Measurements from ENCODE around the gene ABCA2.

ABCA2 gene, protein sequence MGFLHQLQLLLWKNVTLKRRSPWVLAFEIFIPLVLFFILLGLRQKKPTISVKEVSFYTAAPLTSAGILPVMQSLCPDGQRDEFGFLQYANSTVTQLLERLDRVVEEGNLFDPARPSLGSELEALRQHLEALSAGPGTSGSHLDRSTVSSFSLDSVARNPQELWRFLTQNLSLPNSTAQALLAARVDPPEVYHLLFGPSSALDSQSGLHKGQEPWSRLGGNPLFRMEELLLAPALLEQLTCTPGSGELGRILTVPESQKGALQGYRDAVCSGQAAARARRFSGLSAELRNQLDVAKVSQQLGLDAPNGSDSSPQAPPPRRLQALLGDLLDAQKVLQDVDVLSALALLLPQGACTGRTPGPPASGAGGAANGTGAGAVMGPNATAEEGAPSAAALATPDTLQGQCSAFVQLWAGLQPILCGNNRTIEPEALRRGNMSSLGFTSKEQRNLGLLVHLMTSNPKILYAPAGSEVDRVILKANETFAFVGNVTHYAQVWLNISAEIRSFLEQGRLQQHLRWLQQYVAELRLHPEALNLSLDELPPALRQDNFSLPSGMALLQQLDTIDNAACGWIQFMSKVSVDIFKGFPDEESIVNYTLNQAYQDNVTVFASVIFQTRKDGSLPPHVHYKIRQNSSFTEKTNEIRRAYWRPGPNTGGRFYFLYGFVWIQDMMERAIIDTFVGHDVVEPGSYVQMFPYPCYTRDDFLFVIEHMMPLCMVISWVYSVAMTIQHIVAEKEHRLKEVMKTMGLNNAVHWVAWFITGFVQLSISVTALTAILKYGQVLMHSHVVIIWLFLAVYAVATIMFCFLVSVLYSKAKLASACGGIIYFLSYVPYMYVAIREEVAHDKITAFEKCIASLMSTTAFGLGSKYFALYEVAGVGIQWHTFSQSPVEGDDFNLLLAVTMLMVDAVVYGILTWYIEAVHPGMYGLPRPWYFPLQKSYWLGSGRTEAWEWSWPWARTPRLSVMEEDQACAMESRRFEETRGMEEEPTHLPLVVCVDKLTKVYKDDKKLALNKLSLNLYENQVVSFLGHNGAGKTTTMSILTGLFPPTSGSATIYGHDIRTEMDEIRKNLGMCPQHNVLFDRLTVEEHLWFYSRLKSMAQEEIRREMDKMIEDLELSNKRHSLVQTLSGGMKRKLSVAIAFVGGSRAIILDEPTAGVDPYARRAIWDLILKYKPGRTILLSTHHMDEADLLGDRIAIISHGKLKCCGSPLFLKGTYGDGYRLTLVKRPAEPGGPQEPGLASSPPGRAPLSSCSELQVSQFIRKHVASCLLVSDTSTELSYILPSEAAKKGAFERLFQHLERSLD (N-terminal part only)

DNA sequence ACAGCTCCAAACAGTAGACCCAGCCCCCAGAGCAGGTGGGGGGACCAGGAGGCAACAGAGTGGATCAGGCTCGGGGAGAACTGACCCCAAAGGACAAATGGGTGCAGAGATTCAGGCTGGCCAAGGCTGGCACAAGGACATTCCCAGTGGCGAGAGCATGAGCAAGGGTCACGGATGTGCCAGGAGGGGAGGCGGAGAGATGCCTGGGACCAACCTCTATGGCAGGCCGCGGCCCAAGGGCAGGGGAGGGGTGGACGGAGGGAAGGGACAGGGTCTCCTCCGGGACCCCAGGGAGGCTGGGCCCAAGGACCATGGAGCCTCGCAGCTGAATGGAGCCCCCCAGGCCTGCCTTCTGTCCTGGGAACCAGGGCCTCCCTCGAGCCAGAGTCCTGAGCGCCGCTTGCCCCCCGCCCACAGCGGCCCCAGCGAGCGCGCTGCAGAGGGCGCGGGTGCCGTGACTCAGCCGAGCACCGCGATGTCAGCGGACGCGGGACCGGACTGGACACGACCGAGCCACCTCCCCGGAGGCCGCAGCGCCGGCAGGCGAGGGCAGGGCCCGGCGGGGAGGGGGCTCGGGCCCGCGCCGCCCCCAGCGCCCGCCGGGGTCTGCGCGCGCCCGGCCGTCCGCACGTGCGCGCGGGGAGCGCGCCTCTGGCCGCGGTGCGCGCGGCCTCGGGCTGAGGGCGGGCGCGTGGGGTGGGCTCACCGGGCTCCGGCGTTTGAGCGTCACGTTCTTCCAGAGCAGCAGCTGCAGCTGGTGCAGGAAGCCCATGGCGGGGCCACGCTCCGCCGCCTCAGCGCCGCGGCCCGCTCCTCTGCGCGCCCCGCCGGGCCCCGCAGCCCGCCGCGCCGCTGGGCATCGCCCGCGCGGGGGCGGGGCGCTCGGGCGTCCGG is at the start of gene ABCA2:
Gene ABCA2 (minus strand): TSS at position 869 of the 894 bp plus-strand sequence. CDS start 97 bp downstream, at position 772.
- peak; percentile 50 for DNase-seq (ENCODE audit: low spot score)

DNA sequence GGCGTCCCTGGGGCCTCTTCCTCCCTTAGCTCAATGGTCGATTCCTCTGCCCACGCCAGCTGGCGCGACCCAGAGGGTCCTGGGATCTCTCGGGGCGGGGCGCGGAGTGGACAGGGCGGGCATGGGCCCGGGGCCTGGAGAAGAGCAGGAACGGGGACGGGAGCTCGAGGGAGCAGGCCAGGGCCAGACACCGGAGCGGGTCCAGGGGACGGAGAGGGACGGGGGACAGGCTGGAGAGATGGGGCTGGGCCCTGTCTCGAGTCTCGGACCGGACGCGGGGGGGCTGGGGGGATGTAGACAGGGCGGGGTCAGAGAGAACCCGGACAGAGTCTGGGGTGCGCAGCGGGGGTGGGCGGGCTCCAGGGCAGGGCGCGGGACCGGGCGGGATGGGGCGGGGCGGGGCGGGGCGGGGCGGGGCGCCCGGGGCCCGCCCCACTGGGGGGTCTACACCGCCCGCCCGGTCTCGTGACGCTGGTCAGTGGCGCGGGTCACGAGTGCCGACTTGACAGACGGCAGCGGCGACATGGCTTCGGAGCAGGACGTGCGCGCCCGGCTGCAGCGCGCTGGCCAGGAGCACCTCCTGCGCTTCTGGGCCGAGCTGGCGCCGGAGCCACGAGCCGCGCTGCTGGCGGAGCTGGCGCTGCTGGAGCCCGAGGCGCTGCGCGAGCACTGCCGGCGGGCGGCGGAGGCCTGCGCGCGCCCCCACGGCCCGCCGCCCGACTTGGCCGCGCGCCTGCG is 49.1 kb upstream of the ABCA2 start, which contains the start of gene UAP1L1:
Gene UAP1L1 (plus strand): TSS at position 508 of the 738 bp plus-strand sequence. CDS start 16 bp downstream, at position 524.
- DNase-seq (ENCODE audit: low spot score), result peak; percentile 88

DNA sequence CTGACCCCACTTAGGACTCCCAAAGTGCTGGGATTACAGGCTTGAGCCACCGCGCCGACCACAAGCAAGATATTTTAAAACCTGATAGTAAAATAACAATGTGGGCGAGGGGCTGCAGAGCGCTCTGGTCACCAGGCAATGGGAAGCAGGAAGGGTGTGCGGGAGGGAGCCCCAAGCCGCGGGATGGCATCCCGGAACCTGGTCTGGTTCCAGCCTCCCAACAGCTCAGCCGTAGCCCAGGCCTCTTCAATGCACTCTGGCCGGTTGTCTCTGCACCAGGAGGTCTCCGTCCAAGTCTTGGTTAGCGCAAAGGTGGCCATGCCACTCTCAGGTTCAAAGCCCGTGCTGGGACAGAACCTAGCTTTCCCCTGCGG is 48.6 kb upstream of the ABCA2 start:
- no peak for DNase-seq (ENCODE audit: low spot score)

DNA sequence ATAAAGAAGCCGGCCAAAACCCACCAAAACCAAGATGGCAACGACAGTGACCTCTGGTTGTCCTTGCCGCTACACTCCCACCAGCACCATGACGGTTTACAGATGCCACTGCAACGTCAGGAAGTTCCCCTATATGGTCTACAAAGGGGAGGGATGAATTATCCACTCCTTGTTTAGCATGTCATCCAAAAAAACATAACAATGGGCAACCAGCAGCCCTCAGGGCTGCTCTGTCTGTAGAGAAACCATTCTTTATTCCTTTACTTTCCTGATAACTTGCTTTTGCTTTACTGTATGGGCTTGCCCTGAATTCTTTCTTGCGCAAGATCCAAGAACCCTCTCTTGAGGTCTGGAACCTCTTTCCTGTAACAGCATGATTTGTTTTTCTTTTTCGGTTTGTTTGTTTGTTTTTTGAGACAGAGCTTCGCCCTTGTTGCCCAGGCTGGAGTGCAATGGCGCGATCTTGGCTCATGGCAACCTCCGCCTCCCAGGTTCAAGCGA is 47.3 kb upstream of the ABCA2 start:
- no peak for DNase-seq (ENCODE audit: low spot score)

DNA sequence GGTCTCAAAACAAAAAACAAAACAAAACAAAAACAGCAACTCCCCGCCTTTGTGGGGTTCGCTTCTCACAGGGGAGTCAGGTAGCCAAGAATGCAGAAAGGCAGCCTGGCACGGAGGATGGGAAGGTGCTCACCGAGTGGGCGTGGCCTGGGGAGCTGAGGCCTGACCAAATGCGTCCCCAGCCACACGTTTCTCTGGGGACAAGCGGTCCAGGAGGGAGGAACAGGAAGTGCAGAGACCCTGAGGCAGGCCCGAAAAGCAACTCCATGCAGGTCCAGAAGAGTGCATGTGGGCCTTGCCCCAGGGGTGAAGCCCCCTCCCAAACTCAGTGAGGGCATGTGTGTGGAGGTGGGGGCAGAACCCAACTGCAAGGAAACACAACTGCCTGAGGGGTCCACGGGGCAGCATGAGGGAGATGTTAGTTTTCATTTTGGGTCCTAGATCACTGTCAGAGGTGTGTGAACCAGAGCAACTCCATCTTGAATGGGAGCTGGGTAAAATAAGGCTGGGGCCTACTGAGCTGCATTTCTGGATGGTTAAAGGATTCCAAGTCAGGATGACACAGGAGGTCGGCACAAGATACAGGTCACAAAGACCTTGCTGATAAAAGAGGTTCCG is 46.7 kb upstream of the ABCA2 start:
- no peak for DNase-seq (ENCODE audit: low spot score)

DNA sequence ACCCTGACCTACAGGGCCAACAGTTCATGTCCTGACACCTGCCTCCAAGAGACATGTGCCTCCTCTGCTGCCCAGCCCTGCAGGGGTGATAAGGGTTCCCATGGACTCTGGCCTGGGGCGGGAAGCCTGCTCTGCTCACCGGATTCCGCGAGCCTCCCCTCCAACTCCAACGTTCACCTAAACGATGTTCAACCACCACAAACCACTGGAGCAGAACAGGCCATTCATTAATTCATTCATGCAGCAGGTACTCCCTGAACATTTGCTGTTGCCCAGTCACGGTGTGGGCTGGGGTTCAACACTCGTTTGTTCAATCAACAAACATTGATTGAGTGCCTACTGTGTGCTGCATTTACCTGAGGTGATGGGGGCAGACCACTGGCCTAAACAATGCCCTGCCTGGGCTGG is 46.0 kb upstream of the ABCA2 start:
- no peak for DNase-seq (ENCODE audit: low spot score)

DNA sequence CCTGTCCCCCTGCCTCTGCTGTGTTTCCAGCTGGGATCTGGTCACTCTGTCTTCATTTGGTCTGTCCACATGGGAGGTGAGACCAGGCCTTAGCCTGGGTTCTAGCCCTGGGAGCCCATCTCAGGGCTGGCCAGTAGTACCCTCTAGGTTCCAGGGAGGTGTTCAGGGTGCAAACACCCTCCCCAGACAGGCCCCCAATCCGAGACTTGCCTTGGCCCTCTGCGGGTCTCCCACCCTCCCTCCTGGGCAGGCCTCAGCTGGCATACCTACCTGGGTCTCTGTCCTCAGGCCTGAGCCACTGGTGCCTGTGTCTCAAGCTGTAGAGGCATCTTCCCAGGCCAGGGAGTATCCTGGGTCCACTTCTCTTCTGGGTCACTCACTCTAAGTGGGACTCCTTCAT is 43.2 kb upstream of the ABCA2 start:
- DNase-seq (ENCODE audit: low spot score), result no peak

DNA sequence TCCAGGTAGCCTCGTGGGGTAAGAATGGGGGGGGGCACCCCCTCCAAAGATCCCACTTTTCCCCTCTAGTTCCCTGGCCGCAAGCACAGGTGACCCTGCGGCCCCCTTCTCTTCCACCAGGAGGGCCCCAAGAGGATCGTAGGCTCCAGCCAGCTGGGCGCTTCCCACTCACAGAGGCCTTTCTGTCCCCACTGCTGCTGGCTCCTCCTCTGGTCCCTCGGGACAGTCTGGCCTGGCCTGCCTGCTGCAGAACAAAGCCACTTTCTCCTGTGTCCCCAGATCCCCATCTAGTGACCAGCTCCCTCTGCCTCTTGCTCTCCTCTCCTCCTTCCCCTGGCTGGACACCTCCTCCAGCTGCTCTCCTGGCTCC is 42.9 kb upstream of the ABCA2 start:
- no peak for DNase-seq (ENCODE audit: low spot score)

DNA sequence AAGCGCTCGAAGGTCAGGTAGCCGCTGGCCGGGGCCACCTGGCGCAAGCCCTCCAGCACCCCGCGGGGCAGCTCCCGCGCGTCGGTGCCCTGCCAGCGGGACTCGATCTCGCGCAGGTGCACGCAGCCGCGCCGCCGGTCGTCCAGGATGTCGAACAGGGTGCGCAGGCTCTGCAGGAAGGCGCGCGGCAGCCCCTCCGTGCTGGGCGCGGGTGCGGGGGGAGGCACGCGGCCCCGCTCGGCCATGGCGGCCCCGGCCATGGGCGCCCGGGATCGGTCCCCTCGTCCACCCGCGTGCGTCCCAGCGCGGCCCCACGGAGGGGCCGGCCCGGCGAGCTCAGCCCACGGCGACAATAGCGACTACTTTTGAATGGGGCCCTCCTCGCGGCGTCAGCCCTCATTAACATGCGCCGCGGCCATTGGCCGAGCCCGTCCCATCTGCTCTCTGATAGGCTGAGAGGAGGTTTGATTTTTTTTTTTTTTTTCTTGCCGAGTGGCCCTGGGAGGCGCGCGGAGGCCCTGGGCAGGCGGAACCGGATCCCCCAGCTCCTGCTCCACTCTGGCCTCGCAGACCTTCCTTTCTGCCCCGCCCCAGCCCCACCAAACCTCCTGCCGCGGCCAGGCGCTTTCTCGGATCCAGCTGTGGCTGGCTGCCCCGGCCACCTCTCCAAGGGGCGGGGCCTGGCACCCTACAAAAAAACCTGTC is 42.3 kb upstream of the ABCA2 start, which contains the start of gene SAPCD2:
Gene SAPCD2 (minus strand): TSS at position 357 of the 705 bp plus-strand sequence. CDS start 97 bp downstream, at position 260.
- peak; percentile 93 for DNase-seq (ENCODE audit: low spot score)

DNA sequence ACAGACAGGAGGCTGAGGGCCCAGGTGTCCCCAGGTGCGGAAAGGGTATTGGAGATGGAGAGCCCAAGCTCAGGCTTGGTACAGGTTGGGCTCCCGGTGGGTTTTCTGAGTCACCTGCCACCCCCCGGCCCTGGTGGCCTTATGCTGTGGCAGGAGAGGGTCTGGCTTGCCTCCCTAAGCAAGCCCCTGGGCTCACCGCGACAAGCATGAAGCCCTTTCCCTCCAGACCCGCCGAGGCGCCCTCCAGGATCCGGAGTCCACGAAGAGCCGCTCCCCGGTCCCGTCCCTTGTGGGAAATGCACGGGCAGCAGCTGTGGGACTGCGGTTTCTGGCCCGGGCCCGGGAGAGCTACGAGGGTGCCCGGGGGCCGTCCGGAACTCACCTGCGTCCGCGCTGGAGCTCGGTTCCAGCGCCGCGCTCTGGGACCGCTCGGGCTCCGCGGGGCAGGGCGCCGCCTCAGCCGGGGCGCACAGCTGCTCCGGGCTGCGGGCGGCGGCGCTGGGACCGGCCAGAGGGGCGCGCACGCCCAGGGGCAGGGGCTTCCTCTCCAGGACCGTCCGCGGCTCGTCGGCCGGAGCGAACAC is 41.6 kb upstream of the ABCA2 start:
- DNase-seq (ENCODE audit: low spot score), result no peak

DNA sequence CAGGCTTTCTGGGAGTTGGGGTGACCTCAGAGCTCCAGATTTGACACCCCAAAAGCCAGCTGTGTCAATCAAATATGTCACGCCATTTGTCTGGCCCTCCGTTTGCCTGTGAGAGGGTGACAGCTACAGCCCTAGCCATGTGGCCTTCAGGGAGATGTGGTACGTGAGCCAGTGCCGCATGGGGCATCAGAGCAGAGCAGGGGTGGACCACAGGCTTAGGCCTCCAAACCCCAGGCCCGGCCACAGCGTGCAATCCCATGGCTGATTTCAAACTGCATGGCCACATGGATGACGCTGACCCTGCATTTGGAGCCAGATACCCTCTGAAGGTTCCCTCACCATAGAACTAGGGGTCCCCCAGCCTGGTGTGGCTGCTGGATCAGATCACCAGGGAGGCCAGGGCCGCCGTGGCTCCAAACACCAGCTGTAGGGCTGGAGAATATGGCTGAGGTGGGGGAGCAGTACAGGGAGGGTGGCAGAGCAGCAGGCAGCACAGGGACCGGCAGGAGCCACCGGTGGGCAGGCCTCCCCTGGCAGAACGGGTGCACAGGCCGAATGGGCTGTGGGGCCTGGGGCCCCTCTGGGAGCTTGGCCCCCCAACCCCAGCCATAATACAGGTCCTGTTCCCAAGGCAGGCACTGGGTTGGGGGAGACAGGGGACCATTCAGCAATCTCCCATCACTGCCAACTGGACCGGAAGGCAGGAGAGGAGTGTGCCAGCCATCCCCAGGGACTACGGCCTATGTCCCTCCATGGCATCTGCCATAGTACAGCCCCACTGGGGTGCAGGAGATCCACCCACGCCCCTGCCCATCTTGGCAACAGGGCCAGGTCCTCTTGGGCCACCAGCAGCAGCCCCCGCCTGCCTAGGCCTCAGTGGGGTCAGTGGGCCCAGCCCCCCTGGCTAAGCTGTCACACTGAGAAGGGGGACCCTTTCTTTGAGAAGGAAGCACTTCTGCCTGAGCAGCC is 40.8 kb upstream of the ABCA2 start:
- DNase-seq (ENCODE audit: low spot score), result no peak

DNA sequence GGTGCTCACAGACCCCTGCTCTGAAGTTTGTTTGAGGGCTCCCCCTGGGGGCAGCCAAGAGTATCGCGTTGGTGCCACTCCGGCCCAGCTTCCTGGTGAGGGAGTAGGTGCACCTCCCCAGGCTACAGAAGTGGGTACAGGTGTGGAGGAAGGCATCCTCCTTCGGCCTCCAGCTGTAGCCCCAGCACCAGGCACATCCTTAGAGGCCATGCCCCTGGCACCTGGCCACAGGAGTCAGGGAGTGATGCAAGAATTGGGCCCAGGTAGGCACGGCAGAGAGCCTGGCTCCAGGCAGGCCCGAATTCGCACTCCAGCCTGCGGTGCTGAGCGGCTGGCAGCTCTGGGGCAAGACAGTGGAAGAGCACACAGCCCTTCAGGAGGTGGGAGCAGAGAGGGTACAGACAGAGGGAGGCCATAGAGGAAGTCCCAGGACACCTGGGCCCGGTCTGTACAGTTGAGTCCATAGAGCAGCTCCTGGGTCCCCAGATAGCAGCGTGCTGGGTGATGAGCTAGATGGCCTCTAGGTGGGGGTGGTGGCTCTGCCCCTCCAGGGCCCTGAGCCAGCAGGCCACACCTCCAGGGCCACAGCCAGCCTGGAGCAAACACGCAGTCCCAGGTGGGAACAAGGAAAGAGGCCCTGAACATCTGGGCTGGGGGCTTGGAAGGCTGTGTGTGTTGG is 40.0 kb upstream of the ABCA2 start:
- peak; percentile 85 for DNase-seq (ENCODE audit: low spot score)

DNA sequence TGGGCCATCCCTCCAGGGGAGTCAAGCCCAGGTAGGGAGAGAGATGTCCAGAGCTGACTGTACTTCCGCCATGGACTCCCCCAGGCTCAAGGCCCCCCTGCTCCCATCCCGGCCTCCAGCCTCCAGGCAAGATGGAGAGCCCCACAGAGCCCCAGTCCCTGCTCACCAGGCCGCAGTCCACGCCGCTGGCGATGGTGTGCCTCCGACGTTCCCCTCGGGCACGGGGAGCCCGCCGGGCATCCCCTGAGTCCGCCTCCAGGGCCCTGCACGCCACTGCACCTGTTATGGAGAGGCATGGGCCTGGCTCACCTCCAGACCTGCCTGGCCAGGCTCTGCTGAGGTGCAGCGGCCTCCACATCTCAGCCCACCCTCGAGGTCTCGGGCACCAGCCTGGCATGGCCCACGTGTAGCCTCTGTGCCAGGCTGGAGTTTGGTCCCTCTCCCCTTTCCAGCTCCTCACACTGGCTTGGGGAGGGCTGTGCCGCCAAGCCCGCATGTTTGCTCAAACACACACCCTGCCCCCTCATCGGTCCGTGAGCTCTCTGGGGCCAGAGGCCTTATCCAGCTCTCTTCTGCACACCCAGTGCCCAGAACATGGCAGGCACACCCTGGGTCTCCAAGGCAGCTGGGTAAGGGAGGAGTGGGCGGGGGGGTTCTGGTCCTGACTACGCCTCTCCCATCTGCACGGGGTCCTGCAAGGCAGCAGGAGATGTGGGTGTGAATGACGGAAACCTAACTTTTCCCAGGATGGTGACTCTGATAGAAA is 38.2 kb upstream of the ABCA2 start:
- DNase-seq (ENCODE audit: low spot score), result no peak

DNA sequence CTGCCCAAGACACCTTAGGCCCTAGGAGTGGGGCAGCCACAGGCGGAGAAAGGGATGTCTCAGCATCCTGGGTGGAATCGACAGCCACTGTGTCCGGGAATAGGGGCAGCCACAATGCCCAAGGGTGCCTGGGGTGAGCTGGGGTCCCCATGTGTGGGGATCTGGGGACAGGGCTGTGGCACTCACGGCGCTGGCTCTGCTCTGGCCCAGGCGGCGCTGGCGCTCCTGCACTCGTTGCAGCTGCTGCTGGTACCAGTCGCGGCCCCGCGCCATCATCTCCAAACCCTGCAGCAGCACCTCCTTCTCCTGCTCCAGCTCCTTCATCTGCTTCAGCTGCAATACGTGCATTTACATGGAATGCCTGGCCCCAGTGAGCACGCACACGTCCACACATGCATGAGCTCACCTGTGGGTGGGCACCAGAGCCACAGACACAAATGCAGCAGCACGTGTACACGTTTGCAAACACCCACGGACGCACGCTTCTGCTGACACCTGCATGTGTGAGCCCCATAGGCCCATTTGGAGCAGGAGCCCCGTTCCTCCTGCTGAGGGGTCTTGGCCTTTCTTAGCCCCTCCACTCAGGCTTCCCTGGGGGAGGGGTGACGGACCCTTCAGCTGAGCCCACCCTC is 37.4 kb upstream of the ABCA2 start:
- no peak for DNase-seq (ENCODE audit: low spot score)

DNA sequence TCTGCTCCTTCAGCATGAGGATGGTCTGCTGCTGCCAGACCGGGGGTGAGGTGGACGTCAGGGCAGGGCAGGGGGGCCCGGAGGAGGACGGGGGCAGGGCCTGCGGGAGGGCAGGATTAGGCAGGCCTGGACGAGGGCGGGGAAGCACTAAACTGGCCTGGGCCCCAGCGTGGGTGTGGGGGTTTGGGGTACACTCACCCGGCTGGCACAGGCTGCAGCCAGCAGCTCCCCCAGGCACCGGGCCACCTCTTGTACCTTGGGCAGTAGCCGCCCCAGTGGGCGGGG is 36.8 kb upstream of the ABCA2 start:
- no peak for DNase-seq (ENCODE audit: low spot score)
